ENCODE measurements around the gene ARHGAP24.

- no peak for TF ChIP-seq CTCF (IDR thresholded peaks at IDR 0.05)
- no peak for TF ChIP-seq POLR2A (IDR thresholded peaks at IDR 0.05)
Observed at GRCh38 chr4:85534120-85534519, 59.2 kb downstream of the ARHGAP24 start.
